ENCODE measurements around the gene PRSS22. TPM values are rescaled to one million over a fixed set of nuclear protein-coding genes. Genes with fewer than 3 reads are reported as not detected.

PRSS22 gene
- total and polyA plus RNA-seq, 10 of the 15 experiments (the other 5 are each of a cell fraction or from before 2014, with no cell fraction given) = not detected

- TF ChIP-seq MTA2 (IDR thresholded peaks at IDR 0.05; ENCODE audit: low read depth) = peak; percentile 94
- no peak for TF ChIP-seq BCLAF1 (IDR thresholded peaks at IDR 0.05)
- no peak for TF ChIP-seq EZH2 (IDR thresholded peaks at IDR 0.05; ENCODE audit: borderline replicate concordance, control insufficient read depth, low read depth, low read length)
- TF ChIP-seq CTCF (IDR thresholded peaks at IDR 0.05 in 2 of 3, conservative IDR thresholded peaks at IDR 0.05 in 1 of 3; ENCODE audit: control insufficient read depth in 2 of 3, extremely low read depth in 1 of 3, insufficient read depth in 1 of 3, low read depth in 3 of 3, low read length in 3 of 3) = peak; percentile 95 to 98 (median 98); a peak in 5 of 6 replicates
- no peak for TF ChIP-seq MYC (IDR thresholded peaks at IDR 0.05; ENCODE audit: insufficient read depth, insufficient read length, insufficient replicate concordance, low read length, severe bottlenecking)
- peak; percentile 99 for TF ChIP-seq ZNF687 (IDR thresholded peaks at IDR 0.05)
- TF ChIP-seq ATF2 (IDR thresholded peaks at IDR 0.05; ENCODE audit: low read length) = no peak
- no peak for TF ChIP-seq BMI1 (IDR thresholded peaks at IDR 0.05; ENCODE audit: borderline replicate concordance)
- no peak for TF ChIP-seq PBX3 (IDR thresholded peaks at IDR 0.05; ENCODE audit: insufficient replicate concordance, low read depth, low read length)
- peak; percentile 35; the same call in 1 of the 2 replicates for TF ChIP-seq ZBTB11 (CRISPR knock-in tag; IDR thresholded peaks at IDR 0.05)
- 0 out of 2 replicates have a peak, but pooled peaks have one; percentile 5 for TF ChIP-seq RFX5 (IDR thresholded peaks at IDR 0.05; ENCODE audit: low read depth, low read length)
Observed at GRCh38 chr16:2867987-2868789, 10.2 kb upstream of the PRSS22 start (continued).

All from GM12878 (cell line).